DMS 273 (cell line): ENCODE measurements around the gene CHP2.
"Not testable (repeated sequence)": the region's sequence is repeated elsewhere in the genome, so short reads cannot be mapped to it uniquely, and the experiment has no call there.

Experiments
- DNase-seq: peaks from one replicate; lab custom pipeline; 2025; ENCODE audit not compliant: unreplicated experiment; lab: John Stamatoyannopoulos, UW

The CHP2 gene

DNA sequence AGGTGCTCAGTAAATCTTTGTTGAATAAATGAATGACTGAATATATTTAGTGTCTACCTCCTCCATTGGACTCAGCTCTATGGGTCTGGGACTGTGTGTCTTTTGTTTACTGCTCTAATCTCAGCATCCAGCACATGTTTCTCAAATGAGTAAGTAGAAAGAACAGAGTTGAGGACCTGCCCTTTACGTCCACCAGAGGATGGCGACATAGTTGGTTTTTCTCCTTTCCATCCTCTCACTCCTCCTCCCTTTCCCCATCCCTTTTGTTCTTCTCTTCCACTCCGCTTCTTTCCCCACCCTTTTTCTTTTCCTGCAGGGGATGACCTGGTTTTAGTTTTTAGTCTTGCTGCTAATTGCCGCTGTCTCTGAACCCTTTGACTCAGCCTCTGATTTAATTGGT, 12.1 kb upstream of the CHP2 start:
- DNase-seq, result no peak

DNA sequence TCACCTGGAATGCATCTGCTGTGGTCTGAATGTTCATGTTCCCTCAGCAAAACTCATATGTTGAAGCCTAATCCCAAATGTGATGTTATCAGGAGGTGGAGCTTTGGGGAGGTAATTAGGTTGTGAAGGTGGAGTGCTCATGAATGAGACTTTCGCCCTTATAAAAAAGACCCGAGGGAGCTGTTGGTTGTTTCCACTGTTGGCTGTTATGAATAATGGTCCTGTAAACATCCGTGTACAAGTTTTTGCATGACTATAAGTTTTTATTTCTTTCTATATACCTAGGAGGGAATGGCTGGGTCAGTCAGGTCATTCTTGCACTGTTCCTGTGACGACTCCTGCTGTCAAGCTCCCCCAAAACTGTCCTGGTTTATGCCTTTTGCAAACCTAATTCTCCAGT, 9.6 kb upstream of the CHP2 start:
- no peak for DNase-seq

DNA sequence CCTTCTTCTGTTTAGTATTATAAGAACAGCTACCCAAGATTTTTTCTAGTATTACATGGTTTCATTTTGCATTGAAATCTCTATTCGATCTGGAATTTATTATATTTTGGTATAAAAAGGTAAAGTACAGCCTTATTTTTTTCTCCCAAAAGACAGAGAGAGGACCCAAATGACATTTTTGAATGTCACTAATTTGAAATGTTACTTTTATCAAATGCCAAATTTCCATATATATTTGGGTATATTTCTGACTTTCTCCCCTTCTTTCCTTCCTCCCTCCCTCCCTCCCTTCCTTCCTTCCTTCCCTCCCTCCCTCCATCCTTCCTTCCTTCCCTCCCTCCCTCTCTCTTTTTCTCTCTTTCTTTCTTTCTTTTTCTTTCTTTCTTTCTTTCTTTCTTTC, 6.2 kb upstream of the CHP2 start:
- DNase-seq, result no peak

DNA sequence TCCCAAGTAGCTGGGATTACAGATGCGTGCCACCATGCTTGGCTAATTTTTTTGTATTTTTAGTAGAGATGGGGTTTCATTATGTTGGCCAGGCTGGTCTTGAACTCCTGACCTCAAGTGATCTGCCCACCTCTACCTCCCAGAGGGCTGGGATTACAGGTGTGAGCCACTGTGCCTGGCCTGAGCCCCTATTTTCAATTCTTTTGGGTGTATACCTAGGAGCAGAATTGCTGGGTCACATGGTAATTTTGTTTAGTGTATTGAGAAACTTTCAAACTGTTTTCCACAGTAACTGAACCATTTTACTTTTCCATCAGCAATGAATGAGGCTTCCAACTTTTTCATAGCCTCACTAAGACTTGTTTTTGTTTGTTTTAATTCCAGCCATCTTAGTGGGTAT, 3.8 kb upstream of the CHP2 start:
- DNase-seq, result not testable (repeated sequence)

DNA sequence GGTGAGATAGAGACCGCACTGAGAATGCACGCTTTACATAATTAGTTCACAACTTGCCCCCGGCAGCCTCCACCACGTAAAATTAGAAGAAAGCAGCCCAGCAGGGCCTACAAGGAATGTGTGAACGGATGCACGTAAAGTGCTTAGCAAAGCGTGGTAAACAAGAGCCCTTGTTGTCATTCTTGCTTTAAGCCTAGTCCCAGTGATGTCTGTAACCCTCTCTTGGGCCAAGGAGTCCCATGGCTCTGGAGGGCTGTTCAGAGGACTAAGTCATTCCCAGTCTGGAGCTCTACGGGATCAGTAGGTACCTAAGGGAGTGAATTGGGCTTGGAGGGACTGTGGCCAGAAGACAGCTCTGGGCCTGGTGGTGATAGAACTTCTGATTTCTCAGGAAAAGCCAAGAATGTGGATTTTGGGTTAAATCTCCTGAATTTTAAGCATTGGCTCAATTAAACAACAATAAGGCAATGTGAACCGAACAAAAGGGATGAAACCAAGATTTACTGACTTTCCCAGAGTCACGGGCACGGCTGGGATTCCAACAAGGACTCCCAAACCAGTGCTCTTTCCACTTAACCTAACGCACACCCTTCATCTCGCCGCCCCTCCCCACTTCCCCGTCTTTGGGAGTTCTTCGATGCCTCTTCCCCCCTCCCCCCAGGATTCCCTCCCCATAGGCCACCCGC, 775 bp upstream of the CHP2 start:
- no peak for DNase-seq

DNA sequence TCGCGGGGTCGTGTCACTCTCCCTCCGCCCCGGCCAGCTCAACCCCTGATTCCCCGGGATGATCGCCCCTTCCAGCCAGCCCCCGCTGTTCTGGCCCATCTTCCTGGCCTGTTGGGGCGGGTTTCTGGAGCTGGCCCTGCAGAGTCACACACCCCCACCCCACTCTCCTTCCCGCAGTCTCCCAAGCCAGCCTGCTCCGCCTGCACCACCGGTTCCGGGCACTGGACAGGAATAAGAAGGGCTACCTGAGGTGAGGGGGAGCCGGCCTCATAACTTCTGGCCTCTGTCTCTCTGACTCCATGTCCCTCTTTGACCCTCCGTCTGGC, 621 bp downstream of the CHP2 start:
- DNase-seq, result no peak

DNA sequence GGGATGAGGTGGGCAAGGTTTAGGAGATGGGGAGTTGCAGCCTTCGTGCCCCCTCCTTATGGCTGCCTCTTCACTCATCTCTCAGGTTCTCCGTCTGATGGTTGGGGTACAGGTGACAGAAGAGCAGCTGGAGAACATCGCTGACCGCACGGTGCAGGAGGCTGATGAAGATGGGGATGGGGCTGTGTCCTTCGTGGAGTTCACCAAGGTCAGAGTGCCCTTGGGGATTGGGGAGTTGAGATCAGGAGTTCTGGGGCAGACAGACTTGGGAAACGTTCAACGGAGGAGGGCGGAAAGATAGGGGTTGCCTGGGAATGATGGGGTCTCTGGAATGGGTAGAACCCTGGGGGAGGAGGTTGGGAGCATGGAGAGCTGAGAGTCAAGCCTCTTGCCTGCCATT, 2.3 kb downstream of the CHP2 start:
- no peak for DNase-seq

DNA sequence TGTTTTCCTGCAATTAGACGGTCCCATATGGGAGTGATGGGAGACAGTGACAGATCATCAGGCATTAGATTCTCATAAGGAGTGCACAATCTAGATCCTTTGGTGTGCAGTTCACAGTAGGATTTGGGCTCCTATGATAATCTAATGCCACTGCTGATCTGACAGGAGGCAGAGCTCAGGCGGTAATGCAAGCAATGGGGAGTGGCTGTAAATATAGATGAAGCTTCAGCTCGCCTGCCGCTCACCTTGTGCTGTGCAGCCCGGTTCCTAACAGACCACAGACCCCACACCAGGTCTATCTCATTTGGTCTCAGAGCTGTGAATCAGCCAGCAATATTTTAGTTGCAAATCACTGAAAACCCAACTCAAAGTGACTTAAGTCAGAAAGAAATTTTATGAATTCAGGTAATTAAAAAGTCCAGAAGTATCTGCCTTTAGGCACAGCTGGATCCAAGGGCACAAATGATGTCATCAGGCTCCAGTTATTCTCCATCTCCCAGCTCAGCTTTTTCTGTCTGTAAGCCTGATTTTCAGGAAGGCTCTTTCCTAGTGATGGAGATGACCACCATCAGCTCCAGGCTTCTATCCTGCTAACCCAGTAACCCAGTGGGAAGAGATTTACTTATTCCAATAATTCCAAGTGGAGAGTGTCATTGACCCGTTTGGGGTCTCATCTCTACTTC, 3.3 kb downstream of the CHP2 start:
- no peak for DNase-seq

DNA sequence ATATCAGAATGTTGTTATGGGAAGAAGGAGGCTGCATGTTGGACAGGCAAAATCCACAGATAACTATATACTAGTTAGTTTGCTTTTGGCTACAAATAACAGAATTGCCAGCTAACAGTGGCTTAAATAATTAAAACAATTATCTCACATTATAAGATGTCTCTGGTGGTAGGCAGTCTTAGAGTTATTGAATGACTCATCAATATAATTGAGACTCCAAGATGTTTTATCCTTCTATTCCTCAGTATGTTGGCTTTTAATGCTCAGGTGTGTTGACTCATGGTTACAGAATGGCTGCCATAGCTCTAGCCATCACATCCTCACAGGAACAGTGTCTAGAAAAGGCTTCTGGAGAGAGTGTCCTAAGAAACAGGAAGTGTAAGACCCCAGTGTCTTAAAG, 11.1 kb downstream of the CHP2 start:
- DNase-seq, result no peak

DNA sequence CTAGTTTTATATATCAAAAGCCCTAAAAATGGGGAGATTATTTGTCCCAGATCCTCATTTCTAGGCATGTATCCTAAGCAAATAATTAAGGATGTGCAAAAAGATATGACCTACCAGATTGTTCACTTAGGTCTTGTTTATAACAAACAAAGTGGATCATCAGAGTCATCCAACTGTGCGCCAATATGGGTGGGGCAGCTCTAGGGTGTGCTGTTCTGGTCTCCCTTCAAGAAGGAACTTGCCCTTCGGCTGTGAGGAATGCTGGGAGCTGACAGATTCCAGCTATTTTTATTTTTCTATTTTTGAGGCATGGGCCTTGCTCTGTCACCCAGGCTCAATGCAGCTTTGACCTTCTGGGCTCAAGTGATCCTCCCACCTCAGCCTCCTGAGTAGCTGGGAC, 13.8 kb downstream of the CHP2 start:
- no peak for DNase-seq

DNA sequence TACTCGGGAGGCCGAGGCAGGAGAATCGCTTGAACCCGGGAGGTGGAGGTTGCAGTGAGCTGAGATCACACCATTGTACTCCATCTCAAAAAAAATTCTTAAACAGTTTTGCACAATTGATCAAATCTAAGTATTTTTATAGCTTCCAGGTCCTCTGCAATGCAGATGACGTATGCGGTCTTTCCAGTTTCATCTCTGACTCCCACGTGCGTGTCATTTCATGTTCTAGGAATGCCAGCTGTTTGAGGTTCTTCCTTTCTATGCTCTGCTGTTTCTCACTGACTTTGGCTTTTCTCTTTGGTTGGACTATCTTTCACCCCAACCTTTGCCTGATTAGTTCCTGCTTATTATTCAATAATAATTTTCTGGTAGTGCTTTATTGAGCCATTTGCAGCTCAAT, 16.2 kb downstream of the CHP2 start:
- no peak for DNase-seq

DNA sequence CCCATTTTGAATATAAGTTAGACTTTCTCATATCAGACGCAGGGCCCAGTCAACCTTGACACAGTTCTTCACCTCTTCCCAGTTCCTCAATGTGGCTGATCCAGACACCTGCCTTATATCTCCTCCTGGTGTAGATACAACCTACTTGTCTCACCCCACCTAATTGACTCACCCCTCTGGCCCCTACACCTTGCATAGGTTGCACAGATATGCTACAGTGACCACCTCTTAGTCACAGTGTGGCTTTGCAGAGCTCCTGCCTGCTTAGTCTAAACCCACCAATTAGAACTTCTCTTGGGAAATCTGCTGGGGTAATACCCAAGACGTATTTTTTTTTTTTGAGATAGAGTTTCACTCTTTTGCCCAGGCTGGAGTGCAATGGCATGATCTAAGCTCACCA, 16.8 kb downstream of the CHP2 start:
- DNase-seq, result no peak

DNA sequence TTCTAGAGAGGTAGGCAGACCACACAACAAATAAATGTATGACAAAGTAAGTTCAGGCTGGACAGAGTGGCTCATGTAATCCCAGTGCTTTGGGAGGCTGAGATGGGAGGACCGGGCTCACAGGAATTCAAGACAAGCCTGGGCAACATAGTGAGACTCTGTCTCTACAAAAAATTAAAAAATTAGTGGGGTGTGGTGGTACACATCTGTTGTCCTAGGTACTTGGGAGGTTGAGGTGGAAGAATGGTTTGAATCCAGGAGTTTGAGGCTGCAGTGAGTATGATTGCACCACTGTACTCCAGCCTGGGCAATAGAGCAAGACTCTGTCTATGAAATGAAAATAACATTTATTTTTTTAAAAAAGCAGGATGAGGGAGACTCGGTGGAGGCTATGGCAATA, 18.5 kb downstream of the CHP2 start:
- DNase-seq, result no peak

DNA sequence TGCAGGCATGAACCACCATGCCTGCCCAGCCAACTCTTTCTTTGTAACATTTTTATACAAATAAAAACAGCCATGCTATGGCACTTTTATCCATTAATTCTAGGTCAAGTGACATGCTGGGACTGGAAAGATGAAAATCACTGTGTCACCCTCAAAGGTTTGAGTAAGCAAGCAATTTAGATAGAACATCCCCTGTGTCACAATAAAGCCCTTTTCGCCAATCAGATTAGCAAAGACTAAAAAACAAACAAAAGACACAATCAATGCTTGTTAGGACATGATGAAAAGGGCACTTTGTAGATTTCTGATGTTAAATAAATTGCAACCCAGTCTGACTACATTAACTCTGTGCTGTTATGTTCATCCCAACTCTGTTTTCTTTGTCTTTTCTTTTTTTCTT, 26.4 kb downstream of the CHP2 start:
- DNase-seq, result no peak

DNA sequence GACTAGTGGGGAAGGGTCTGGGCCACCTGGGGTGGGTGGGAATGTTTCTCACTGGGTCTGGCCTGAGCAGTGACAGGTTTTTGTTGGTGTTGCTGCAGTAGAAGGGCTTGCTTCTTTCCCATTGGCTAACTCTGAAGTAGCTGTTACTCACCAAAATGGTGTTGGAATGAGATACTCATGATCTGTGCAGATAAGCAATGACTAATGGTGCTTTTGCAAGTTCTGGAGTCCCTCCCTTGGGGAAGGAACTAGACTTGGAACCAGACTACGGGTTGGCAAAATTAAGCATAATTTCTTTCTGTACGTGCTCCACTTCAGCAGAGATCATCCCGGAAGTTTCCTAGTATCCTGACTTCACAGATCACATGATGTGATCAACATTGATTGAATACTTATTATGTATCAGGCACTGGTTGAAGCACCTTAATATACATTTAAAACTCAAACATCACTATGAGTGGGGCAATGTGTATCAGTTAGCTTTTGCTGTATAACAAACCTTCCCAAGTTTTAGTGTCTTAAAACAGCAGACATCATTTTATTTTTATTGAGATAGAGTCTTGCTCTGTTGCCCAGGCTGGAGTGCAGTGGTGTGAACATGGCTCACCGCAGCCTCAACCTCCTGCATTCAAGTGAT, 30.1 kb downstream of the CHP2 start:
- no peak for DNase-seq

DNA sequence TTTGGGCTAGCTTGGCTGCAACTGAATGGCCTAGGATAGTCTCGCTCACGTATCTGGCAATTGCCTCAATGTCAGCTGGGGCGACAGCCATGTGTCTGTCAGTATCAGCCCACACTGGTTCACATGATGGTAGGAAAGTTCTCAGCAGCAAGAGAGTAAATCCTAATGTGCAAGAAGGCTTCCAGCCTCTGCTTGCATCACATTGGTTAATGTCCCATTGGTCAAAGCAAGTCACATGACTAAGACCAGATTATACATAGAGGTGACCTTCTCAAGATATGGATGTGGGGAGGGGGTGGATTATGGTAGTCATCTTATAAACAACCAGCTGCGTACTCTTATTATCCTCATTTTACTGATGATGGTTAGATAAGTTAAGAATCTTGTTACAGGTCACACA, 31.0 kb downstream of the CHP2 start:
- no peak for DNase-seq

DNA sequence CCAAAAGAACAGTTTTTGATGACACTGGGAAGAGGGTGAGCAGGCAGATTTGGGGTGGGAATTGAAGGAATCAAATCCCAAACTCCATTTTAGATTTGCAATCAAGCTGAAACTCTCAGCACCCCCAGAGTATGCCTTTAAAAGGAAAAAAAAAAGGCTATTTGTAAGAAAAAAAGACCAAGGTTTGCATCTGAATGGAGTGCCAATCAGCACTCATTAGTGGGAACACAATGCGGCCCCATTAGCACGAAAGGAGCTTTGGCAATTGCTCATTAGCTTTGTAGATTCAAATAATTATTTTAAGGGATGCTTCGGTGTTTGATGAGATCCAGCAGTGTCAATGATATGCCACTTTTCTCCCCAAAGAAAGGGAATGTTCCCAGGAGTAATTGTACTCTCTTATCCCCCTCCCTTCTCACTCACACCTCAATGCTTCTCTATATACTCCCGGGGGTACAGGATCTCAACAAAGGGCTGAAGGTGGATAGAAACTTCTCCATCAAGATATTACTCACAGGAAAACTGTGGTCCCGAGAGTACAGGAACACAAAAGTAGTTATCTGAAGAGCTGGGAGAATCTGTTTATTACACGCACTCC, 32.2 kb downstream of the CHP2 start:
- no peak for DNase-seq

DNA sequence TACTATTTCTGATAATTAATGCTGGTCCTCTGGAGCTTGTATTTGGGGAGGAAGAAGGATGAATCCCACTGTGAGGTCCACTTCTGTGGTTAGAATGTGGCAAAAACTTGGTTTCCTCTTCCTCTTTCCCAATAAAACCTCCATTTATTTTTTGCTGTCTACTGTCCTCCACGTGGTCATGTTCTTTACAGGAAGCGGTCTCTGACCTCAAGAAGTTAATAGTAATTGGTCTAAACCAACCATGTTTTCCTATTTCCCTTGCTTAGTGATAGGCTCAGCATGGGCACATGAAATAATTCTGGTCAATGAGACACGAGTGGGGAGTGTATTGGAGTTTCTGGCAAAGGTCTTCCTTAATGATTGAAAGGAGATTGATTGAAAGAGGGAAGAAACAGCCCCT, 33.9 kb downstream of the CHP2 start:
- DNase-seq, result no peak

DNA sequence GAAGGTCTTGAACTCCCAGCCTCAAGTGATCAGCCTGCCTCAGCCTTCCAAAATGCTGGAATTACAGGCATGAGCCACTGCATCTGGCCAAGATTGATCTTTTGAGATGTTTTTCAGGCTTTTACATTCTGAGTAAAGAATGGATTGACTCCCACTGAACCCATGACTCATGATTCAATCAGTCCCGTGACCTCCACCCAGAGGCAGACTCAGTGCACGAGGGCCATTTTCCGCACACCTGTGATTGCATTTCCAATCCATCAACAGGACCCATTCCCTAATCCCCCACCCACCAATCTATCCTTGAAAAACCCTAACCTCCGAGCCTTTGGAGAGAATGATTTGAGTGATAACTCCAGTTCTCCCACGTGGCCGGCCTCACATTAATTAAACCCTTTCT, 40.6 kb downstream of the CHP2 start:
- DNase-seq, result no peak

DNA sequence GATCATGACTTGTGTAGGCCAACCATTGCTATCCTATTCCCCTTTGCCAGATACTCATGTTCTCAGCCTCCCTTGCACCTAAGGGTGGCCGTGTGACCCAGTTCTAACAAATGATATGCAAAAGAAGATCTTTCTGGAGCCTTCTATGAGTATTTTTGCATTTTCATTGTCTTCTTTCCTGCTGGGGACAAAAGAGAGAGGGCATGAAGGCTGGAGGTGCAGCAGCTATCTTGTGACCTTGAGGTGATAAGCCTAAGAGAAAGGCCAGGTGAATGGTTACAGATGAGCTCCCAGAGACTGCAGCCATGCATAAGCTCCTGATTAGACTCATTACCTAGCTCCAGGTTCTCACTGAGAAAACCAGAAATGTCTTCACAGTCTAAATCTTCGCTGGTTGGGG, 42.1 kb downstream of the CHP2 start:
- DNase-seq, result no peak

DNA sequence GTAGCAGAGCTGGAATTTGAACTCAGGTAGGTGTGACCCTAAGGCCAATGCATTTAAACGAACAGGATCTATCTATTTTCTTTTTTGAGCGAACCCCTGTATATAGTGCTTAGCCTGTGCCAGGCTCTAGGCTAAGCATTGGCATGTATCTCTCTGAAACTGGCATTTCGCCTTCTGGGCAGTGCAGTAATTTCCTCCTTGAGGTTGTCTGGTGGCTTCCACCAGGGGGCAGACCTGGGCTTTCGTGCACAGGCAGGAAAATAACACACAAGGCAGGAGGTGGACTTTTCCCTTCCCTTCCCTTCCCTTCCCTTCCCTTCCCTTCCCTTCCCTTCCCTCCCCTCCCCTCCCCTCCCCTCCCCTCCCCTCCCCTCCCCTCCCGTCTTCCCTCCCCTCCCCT, 46.6 kb downstream of the CHP2 start:
- peak; percentile 77 for DNase-seq

DNA sequence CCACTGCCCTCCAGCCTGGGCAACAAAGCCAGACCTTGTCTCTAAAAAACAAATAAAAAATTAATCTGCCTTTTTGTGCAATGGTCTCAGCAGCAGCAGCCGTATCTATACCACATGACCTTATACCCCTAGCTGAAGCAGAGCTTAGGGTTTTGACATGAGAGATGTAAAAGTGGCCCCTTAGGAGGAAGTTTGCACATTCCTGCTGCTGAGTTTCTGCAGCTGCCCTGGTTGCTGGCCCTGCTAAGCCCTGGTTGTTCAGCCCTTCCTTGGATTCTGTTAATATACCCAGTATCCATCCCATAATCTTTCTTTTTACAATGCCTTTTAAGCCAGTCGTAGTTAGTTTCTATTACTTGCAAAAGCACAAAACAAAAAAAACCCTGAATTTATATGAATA, 48.0 kb downstream of the CHP2 start:
- no peak for DNase-seq
